22Rv1 (cell line): ENCODE measurements around the gene OVCA2.

ENCODE experiments used
- CTCF ChIP-seq: fragments of 450-650 bp; IDR thresholded peaks from 2 replicates; pipeline ENCODE4 v1.5.1; 2017; ENCODE audit warnings: mild to moderate bottlenecking
- ZFX ChIP-seq: fragments of 450-650 bp; IDR thresholded peaks from 2 replicates; pipeline ENCODE4 v1.6.1; 2017; ENCODE audit warnings: antibody characterized with exemption, borderline replicate concordance

- TF ChIP-seq CTCF (no peak), ZFX (no peak)
These were observed 29.8 kb downstream of the OVCA2 start for GRCh38 chr17:2071455-2072281.
